ENCODE measurements around the gene UPB1.
"Not testable (repeated sequence)": the region's sequence is repeated elsewhere in the genome, so short reads cannot be mapped to it uniquely, and the experiment has no call there.

Gene UPB1

DNA sequence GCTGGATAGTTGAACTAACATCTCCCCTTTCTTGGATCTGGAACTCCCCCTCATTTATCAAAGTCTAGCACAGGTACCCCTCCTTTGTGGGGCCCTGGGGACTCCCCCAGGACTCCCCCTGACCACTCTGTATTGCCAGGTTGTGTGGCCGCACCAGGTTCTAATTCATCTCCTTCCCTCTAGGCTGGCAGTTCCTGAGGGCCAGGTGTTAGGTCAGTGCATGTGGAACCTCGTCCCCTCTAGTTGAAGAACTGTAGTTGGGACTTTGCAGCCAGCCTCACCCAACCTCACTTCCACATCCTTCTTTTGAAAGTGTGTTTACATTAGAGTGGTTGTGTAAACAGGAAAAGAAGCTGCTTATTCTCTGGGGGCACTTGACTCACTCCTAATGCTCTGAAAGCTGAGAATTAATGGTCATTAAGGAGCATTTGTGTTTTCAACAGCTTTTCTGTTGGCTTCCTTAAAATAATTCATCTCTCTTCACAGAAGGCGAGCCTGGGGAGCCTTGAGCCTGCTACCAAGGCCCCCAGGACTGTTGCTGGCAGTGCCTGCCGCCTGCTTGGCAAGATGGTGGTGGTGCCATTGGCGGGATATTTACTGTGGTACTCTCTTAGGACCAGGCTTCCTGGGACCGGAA, 11.8 kb downstream of the UPB1 start:
- peak; percentile 99 for DNase-seq

DNA sequence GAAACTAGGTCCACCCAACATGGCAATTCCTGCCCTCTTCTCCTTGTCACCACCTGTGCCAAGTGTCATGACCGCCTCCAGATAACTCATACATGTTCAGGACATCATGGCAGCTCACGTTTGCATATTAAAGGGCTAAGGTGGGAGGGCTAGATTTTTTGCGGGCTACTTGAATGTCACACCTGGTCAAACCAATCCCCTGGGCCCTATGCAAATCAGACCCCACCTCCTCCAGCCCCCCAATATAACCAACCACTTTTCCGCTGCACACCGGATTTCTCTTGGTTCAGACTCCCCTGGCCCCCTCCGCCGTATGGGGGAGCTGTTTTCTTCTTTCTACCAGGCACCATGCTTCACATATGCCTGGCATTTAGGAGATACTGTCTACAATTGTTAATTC, 12.6 kb downstream of the UPB1 start:
- DNase-seq, result no peak

DNA sequence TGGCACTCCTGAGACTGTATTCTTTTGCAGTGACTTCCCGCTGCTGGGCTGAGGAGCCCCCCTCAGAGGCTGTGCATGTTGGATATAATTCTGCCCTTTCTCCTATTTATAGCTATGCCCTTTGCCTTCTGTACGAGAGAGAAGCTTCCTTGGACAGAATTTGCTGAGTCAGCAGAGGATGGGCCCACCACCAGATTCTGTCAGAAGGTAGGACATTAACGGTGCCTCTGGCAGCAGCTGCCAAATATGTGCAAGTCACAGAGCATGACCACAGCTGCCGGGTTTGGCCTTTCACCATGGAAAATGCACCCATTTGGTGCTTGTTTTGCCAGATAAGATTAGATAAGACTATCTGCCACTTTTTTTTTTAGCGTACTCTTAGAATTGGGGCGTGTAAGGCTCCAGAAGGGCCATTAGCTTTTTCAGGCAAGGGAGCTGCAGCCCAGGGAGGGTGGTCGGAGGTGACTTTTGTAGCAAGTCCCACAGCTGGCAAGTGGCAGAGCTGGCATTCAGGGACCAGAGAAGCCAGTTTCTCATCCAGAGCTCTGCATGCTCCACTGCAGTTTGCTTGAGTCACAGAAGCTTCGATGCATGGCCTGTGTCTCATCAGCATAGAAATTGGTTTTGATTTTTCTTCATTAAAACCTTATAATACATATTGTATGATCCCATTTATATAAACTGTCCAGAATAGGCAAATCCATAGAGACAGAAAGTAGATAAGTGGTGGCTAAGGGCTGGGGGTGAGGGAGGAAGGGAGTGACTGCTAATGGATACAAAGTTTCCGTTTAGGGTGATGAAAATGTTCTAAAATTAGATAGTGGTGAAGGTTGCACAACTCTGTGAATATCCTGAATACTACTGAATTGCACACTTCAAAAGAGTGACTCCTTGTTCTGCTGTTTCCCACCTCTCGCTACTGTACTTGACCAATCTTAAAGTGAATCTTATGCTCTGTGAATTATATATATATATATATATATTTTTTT, 15.8 kb downstream of the UPB1 start:
- DNase-seq, result peak; percentile 29

DNA sequence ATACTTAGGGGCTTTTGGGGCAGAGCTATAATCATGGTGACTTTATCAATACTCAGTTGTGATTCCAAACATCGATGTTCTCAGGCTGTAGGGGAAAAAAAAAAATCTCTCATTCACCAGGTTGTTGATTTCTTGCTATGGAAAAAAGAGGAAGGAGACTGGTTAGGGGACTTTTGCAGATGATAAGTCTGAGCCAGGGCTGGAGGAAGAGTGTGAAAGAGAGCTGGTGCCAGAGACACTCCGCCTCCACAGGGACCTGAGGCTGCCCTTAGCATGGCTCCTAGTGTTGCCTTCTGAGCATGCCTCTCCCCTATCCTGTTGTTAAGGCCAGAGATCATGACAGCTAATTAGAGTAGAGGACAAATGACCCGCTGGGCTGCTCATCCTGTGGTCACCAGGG, 16.9 kb downstream of the UPB1 start:
- DNase-seq, result peak; percentile 30

DNA sequence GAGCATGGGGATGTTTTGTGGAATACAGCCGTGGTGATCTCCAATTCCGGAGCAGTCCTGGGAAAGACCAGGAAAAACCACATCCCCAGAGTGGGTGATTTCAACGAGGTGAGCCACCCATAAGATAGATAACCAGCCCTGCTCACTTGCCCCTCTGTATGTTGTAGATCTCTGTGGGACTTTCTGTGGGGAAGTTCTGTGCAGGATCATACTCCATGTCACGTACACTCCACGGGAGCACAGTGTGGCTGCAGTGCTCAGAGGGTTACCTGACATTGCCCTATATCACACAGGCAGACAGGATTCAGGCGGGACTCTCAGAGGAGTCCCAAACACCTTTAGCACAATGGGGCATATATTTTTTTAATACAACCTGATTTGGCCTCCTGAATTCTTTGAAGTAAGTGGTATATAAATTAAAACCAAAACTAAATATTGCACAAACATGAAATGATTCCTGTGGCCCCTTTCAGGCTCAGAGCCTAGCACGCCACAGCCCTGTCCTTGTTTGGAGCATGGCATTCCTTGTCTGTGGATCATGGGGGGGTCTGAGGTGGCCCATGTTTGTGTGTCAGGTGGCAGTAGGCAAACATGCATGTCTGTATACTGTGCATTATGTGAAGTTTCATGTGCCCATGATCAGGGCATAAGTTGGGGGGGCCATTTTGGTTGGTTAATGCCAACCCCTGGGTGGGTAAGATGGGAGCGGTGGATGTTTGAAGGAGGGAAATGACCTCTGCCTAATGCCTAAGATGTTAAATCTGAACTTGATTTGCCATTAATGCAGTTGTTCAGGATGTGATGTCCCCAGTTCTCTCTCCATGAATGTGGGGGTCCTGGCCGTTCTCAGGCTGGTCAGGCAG, 18.5 kb downstream of the UPB1 start:
- DNase-seq, result no peak

DNA sequence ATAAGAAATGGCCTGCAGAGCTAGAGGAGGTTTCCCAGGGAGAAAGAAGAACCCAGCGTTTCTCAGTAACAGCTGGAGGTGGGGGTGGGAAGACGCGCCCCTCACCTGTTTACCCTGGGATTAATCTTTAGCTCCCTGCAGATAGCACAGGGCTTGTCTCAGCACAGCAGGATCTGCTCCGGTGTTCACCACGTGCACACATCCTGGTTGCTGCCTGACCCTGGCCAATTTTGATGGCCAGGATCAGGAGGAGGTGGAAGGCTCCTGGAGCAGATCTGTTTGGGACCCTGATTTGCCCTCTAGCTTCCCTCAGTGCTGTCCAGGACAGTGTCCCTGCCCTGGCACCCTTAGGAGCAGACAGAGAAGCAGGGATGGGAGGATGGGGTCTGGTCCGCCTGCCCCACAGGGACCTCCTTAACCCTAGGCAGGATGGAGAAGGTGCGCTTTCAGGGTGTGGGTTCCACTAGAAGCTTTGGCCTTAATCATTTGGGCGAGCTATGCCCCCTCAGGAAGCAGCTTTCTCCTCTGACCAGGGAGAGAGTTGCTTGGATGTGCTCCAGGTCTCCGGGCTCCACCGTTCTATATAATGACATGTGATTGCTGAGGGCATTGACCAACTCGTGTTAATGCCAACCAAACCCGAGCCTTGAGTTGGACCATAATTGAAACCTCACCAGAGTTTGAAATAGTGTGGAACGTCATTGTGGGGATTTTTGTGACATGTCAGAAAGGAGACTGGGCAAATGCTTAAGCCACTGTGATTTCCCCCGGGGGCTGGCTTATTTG, 19.3 kb downstream of the UPB1 start:
- peak; percentile 87 for DNase-seq

DNA sequence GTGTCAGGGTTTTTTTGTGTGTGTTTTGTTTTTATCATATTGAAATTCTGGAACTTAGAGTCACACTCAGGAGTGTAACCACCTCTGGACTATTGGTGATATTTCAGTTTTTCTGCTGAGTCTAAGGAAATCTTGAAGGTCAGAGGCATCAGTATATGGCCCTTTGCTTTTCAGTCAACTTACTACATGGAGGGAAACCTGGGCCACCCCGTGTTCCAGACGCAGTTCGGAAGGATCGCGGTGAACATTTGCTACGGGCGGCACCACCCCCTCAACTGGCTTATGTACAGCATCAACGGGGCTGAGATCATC, 19.9 kb downstream of the UPB1 start:
- DNase-seq, result no peak

DNA sequence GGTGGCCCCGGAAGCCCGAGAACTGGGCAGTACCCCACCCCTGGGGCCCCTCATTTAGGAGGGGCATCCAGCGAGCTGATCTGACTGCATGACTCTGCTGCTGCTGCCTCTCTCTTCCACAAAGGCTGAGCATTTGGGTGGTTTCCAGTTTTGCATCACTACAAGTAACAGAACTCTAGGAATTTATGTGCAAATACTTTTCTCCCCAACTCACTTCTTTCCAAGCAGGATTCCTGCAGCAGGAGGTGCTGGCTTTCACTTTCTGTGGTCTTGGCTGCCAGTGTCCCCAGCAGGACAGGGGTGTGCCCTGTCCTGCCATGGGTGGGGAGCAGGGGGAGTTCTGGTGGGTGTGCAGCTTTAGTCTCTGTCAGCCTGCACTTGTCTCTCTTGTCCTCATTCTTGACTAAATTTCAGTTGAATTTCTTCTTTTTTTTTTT, 21.2 kb downstream of the UPB1 start:
- DNase-seq, result peak; percentile 25

DNA sequence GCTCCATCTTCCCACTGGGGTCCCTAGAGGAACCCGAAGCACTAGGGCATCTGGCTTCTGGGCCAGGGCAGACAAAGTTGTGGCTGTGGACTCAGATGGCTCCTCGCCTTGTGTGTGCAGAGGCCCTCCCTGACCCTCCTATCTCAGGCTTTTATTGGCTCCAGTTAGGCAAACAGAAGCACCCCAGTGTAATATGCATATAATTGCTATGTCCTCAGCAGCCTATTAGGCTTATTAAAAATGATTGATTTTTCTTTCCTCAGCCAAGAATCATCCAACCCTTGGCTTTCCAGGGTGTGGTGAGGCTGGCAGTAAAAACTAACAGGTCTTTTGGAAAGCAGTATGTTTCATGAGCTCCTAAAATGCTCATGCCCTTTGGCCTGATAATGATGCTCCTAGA, 22.3 kb downstream of the UPB1 start:
- peak; percentile 94 for DNase-seq

DNA sequence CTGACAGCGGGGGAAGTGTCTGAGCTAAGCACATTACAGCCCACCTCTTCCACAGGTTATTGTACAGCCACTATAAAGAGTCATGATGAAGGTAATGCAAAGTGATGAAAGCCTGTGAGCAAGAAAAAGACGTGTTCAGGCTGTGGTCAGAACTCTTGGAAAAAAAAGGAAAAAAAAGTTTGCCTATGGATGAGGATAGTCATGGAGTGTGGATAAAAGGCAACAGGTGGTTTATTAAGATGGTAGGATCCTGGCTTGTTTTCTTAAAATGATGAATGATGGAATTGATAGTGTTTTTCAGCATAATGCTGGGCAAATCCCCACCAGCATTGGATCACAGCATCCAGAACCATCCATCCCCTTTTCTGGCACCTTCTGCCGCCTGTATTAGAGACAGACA, 23.1 kb downstream of the UPB1 start:
- DNase-seq, result no peak

DNA sequence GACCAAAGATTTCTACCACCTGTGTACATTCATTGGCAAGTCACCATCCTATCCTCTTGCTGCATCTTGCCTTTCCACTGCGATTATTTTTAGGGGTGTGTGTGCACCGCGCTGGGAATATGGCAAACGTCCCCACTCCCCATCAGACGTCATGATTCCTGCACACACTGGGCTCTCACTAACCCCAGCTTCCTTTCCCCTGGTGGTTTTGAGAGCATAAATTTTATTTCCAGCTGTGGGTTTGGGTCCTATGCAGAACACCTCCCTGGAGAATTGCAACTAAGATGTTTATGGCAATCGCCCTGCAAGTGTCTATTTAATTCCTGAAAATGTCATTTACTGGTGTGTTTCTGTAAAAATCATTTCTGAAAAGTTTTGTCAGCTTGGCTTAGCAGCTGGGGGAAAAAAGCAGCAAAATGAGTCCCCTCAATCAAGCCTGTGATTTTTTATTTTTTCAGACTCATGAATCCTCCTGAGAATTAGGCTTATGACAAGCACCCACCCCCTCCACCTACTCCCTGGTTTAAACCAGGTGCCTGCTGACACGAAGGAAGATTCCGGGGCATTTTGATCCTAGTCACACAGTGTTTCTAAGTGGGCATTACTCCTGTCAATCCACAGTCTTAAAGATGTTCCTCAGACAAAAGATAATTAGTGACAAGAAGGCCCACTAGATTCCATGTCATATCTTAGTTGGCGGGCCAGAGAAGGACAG, 23.8 kb downstream of the UPB1 start:
- DNase-seq, result no peak

DNA sequence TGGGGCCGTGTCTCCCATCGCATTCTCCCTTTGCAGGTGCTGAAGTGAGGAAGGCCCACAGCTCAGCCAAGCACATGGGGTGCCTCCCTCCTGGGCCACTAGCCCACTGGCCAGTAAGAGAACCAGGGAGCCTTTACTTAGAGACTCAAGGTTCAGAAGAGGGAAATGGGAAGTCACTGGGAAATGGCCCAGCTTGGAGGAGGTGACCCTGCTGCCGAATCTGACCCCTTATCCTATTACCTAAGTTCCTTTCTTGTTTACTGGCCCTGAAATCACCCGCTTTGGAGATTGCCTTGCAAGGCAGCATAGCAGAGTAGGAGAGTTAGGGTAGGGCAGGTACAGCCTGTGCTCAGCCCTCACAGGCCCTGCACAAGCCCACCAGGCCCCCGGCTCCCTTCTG, 24.4 kb downstream of the UPB1 start:
- DNase-seq, result no peak

DNA sequence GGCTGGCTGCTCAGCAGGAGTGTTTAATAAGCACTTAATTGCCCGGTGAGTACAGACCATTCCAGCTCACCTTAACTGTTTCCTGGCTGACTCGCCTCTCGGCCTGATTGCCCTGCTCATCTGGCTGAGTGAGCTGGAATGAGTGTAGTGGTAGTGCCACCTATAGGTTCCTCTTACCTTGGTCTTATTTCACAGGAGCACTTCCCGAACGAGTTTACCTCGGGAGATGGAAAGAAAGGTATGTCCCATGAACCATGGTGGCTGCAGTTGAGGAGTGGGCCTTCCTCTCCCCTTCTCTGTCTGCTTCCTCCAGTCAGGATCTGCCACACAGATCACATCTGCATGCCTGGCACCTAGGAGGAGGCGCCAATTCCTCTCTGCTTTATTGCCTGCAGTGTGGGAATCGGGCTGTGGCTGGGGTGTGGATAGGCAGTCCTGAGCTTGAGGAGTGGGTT, 26.7 kb downstream of the UPB1 start:
- peak; percentile 98 for DNase-seq

DNA sequence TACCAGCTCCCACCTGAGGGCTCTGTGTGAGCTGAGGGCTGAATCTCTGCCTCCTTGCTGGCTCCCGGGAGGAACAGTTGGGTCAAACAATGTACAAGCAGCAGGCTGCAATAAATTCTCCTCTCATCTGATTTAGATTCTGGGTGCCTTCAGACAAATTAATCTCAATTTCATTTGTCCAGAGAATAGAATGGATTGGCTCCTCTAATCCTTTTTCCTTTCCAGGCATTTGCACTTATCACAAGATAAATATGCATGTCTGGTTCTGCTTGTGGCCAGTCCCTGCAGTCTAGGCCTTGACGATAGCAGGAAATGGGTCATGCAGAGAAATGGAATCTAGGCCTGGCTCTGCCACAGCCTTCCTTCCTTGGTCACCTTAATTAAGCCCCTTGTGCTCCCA, 28.7 kb downstream of the UPB1 start:
- DNase-seq, result no peak

DNA sequence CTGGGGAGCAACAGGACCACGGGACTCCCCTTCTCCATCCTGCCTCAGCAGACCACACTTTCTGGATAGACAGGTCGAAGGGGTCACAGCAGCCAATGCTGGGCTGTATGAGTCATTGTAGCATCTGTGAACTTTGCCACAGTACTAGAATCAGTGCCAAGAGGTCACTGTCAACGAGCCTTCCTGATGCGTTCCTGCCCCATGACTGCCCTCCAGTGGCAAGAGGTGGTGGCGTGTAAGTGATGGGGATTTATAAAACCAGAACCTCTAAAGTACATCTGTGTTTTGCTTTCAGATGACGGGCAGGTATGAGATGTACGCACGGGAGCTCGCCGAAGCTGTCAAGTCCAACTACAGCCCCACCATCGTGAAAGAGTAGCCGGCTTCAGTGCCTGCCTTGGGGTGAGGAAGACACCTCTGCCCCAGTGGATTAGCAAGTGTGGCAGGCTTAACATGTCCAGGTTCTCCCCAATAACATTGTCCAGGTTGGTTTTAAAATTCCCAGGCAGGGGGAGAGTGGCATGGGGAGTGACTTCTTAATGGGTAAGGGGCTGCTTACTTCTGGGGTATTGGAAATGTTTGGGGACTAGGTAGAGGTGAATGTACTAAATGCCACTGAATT, 30.4 kb downstream of the UPB1 start:
- peak; percentile 74 for DNase-seq

DNA sequence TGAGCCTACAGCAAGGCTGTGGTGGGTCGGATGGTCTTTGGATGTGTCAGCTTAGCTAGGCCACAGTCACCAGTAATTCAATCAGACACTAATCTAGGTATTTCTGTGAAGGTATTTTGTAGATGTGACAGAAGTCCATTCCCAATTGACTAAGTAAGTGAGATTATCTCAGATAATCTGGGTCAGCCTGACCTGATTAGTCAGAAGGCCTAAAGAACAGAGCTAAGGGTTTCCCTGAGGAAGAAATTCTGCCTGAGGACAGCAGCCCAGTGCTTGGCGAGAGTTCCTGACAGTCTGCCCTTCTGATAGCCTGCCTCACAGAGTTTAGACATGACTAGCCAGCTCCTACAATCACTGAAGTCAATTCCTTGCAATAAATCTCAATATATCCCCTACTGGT, 31.1 kb downstream of the UPB1 start:
- DNase-seq, result no peak

DNA sequence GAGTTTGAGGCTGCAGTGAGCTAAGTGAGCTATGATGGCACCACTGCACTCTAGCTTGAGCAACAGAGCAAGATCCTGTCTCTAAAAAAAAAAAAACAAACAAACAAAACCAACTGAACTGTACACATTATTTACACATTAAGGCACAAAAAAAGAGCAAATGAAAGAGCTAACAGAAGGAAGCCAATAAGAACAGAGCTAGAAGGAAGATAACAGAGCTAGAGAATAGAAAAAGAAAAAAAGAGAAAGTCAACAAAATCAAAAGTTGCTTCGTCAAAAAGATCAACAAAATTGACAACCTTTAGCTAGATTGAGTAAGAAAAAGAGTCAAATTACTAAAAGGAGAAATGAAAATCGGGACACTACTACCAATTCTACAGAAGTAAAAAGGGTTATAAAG, 34.8 kb downstream of the UPB1 start:
- DNase-seq, result no peak

DNA sequence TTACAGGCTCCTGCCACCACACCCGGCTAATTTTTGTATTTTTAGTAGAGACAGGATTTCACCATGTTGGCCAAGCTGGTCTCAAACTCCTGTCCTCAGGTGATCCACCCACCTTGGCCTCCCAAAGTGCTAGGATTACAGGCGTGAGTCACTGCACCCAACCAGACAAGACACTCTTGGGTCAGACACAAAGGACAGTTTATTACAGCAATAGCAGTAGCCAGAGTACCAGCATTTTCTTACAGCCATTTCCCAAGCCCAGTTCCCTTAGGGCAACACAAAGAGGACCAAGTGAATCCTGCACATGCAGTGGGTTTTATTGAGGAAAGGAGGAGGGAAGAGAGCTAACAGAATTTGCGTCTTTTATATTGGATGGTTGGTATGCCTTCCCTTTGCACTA, 35.8 kb downstream of the UPB1 start:
- not testable (repeated sequence) for DNase-seq

DNA sequence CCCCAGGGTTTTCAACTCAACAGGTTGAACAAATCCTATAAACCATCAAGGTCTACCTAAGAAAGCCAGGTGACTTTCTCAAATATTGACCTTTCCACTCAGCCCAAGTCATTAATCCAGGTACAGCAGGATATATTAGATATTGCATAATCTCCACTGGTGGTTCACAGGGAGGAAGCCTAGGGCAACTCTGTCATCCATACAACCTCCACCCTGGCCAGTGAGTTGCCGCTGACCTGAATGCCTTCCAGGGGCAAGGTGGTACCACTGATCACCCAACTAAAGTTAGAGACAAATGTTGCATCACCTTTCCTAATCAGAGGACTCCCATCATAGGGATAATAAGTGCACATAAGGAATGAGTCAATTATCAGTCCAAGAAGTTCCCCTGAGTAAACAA, 36.9 kb downstream of the UPB1 start:
- no peak for DNase-seq

DNA sequence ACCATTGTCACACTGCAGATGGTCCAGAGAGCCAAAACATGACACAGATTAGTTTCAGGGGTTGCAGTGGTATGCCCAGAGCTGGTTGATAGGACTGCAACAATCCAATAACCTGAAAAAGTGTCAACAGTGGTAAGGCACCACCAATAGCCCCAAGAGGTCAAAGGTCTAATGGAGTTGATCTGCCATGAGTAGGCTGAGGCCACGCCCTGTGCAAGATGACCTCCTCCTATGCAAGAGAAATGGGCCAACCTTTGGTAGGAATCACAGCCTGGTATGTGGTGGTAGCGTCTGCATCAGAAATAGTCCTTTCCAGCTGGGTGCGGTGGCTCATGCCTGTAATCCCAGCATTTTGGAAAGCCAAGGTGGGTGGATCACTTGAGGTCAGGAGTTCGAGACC, 40.2 kb downstream of the UPB1 start:
- DNase-seq, result no peak

DNA sequence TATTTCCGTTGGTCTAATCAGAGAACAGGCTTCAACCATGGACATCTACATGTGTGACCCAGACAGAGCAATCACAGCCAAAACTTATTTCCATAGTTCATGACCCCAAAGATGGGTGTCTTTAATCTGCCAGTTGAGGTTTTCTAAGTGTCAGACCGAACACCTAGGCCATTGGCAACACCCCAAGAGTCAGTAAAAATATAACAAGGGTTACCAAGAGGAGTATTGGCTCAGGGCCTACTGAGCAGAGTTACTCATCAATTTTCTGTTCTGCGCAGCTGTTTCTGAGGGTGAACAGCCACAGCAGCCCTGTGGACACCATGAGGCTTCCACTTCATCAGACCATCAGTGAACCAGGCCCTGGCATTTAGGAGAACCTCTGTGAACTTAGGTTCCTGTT, 41.0 kb downstream of the UPB1 start:
- DNase-seq, result no peak

Measured in NCI-H69 (cell line).